Heart right ventricle (tissue), 16 donors: Measurements from ENCODE around the gene ATP6V0E1. TPM values are rescaled to one million over a fixed set of nuclear protein-coding genes. Genes with fewer than 3 reads are reported as not detected.

ENCODE experiments used
- ATAC-seq, 8 donors: fragments of 200-7000 bp; cut with Tn5 transposase; one replicate each; pipeline ENCODE4 v1.9.1; 2020; ENCODE audit warnings: mild to moderate bottlenecking in 8 of 8, moderate library complexity in 8 of 8, moderate number of reproducible peaks in 1 of 8
- DNase-seq, 2 donors: peaks; one replicate each; pipeline ENCODE4 v3.0.0-alpha.2; 2020
- H3K27ac ChIP-seq, 10 donors: fragments of 200-600 bp; sonication (generic) in 2 of 10; one replicate each; pipeline versions ENCODE4 v1.5.0 to v1.8.0; 2020 to 2022; ENCODE audit warnings: mild to moderate bottlenecking in 3 of 10
- H3K27me3 ChIP-seq, 7 donors: fragments of 200-600 bp; one replicate each; pipeline ENCODE4 v1.8.0; 2021 to 2022; ENCODE audit warnings: mild to moderate bottlenecking in 2 of 7
- H3K36me3 ChIP-seq, 9 donors: fragments of 200-600 bp; sonication (generic) in 1 of 9; one replicate each; pipeline versions ENCODE4 v1.5.0 to v1.8.0; 2020 to 2022; ENCODE audit warnings: mild to moderate bottlenecking in 2 of 9
- H3K4me1 ChIP-seq, 9 donors: fragments of 200-600 bp; sonication (generic) in 1 of 9; one replicate each; pipeline versions ENCODE4 v1.5.0 to v1.8.0; 2020 to 2022; ENCODE audit warnings: mild to moderate bottlenecking in 4 of 9
- H3K4me3 ChIP-seq, 10 donors: fragments of 200-600 bp; sonication (generic) in 2 of 10; one replicate each; pipeline versions ENCODE4 v1.5.0 to v1.8.0; 2020 to 2022; ENCODE audit warnings: mild to moderate bottlenecking in 7 of 10, moderate library complexity in 2 of 10
- H3K9me3 ChIP-seq, 11 donors: fragments of 200-600 bp in 10 of 11; sonication (generic) in 2 of 11; one replicate each; pipeline versions ENCODE4 v1.5.0 to v1.8.0; 2013 to 2022; ENCODE audit warnings: mild to moderate bottlenecking in 2 of 11, control low read depth in 1 of 11, moderate library complexity in 1 of 11
- CTCF ChIP-seq, 9 donors: fragments of 200-600 bp; sonication (generic) in 2 of 9; IDR thresholded peaks; one replicate each; pipeline versions ENCODE4 v1.5.0 to v1.8.0; 2021 to 2022; ENCODE audit warnings: antibody characterized with exemption in 9 of 9, mild to moderate bottlenecking in 5 of 9, moderate library complexity in 1 of 9
- WGBS, 2 donors: extraction: QIAGEN DNeasy Blood & Tissue Kit; methylation state at CpG; one replicate each; pipeline ENCODE4 v1.1.7; 2013; ENCODE audit warnings: inconsistent platforms in 1 of 2; 5-methylcytosine and 5-hydroxymethylcytosine counted together
- intact Hi-C, 10 donors: fragments of 100-400 bp; cut with DNase I; formaldehyde crosslinking; loops; one replicate each; pipeline versions ENCODE4 v1.11.1 to v1.14.2; 2022
- polyA plus RNA-seq, 2 donors: library from polyadenylated mRNA; stranded (reverse); fragments of 200-250 nt; gene quantifications; one replicate each; pipeline ENCODE4 v1.2.3, GENCODE V29; 2013
- total RNA-seq, 10 donors: library from RNA; stranded (reverse); fragmentation: NEBNext Ultra II Directional in 3 of 10; extraction: Animal tissue kit (Norgen Biotek cat#: 25700) in 3 of 10; gene quantifications; one replicate each; pipeline versions ENCODE4 v1.2.1 to v1.2.4, GENCODE V29; 2021 to 2023
- donor health status: Arrhythmogenic right ventricular cardiomyopathy.
- donor health status: ischemic (EF 13 %, LVEDD 7.1; RV severe dilation, severe dysfunction).
- donor health status: healthy with polysubstance abuse.
- donor health status: DM: no; HTN: yes; CAD: no.
- donor health status: DM: no; HTN: no; CAD: no.
- donor health status: ischemic (EF 25% LVEDD 6.9; RV normal size, moderate dysfunction).
- donor health status: ischemic (EF 25% LVEDD 5.7; RV mildly dilated, moderate dysfunction).
- donor health status: healthy.
- donor health status: DM: yes; HTN: yes; CAD: no.
- donor health status: Ischemic cardiomyopathy.
- donor health status: ischemic (EF 35%, LVEDD 5.7; RV mildly dilated, moderate dysfunction).
- donor health status: nonischemic (EF 11% LVEDD 7.7; RV severe dilation, severe dysfunction).
- donor health status: DM: yes; HTN: yes; CAD: no.
- donor health status: PGD.
- donor health status: ischemic (EF 29% LVEDD 5.4; RV normal size, mild dysfunction).
- donor health status: nonischemic (EF 23%, LVEDD 6.1; RV moderate dilation, normal function).

Gene ATP6V0E1
- total and polyA plus RNA-seq, 12 donors: 134 to 271 (median 194) TPM

GRCh38 chr5:172946146-172946545 lies 37.4 kb upstream of the ATP6V0E1 start:
- H3K4me1 ChIP-seq: peaks cover 0 to 16% (median 4%) of the 10 kb centered on the region in 9 donors
- H3K4me3 ChIP-seq: no peak overlapping the region
- no peak for DNase-seq
- no peaks in the 10 kb centered on the region for H3K9me3 ChIP-seq
- intact Hi-C loops: loop anchor here in 4 of 10 donors (5.0 to 10.0 kb wide), 2 partner anchors 474 to 481 kb away; no protein-coding TSS in a partner anchor
- no peak for TF ChIP-seq CTCF (IDR thresholded peaks at IDR 0.05)
- ATAC-seq: no peak
- peaks cover 0 to 79% (median 7%) of the 10 kb centered on the region in 9 donors for H3K36me3 ChIP-seq
- no peak overlapping the region for H3K27ac ChIP-seq
- no peaks in the 10 kb centered on the region for H3K27me3 ChIP-seq
- 90 to 93% methylated on average over 7 of the region's 7 CpGs for WGBS, 2 donors

- DNase-seq: no peak
- peaks cover 0 to 8% (median 0%) of the 10 kb centered on the region in 9 donors for H3K4me1 ChIP-seq
- no peak for TF ChIP-seq CTCF (IDR thresholded peaks at IDR 0.05)
- no peak overlapping the region for H3K27ac ChIP-seq
- intact Hi-C loops: loop anchor here in 4 of 10 donors (5.0 to 10.0 kb wide), 2 partner anchors 477 to 485 kb away; no protein-coding TSS in a partner anchor
- H3K36me3 ChIP-seq: peaks cover 0 to 65% (median 7%) of the 10 kb centered on the region in 9 donors
- no peak overlapping the region for H3K4me3 ChIP-seq
- ATAC-seq: no peak
- H3K9me3 ChIP-seq: no peaks in the 10 kb centered on the region
- H3K27me3 ChIP-seq: no peaks in the 10 kb centered on the region
- WGBS, 2 donors: 89 to 90% methylated on average over 3 of the region's 3 CpGs
Observed at GRCh38 chr5:172949426-172949825, 34.1 kb upstream of the ATP6V0E1 start.

DNA sequence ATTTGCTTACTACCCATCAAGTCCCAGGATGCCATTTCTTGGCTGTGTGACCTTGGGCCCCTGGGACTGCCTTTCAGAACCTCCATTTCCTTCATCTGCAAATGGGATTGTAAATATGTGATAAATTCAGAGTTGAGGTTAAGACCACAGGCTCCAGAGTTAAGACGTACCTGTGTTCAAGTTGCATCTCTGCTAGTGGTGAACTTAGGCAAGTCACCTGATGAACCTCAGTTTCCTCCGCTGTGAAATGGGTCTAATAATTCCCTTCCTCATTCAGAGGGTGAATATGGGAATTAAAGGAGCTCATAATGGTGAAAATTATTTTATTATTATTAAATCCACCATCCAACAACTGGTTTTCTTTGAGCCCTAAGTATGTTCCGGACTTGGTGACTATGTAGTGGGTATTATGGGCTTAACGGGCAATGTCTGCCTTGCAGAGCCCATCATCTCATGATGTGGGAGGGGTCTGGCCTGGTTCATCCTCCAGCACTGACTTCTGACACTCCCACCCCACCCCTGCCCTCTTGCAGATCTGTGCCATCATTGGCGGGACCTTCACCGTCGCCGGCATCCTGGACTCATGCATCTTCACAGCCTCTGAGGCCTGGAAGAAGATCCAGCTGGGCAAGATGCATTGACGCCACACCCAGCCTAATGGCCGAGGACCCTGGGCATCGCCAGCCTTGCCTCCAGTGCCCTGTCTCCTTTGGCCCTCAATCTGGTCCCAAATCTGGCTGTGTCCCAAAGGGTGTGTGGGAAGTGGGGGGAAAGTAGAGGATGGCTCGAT lies 33.2 kb upstream of the ATP6V0E1 start:
- intact Hi-C loops: no loop called here
- Histone ChIP-seq H3K36me3 (peaks cover 0 to 56% (median 7%) of the 10 kb centered on the region in 9 donors), H3K9me3 (no peaks in the 10 kb centered on the region), H3K4me1 (peaks cover 0 to 8% (median 0%) of the 10 kb centered on the region in 9 donors), H3K27me3 (no peaks in the 10 kb centered on the region), H3K27ac (no peak overlapping the region), H3K4me3 (no peak overlapping the region)
- no peak for TF ChIP-seq CTCF (IDR thresholded peaks at IDR 0.05)
- DNase-seq: no peak
- 96 to 97% methylated on average over 12 of the region's 12 CpGs for WGBS, 2 donors
- ATAC-seq: no peak

- no peak for DNase-seq
- Histone ChIP-seq H3K27ac (peak overlapping the region in 2 of 10 donors; percentile 21 to 34), H3K4me3 (no peak overlapping the region), H3K4me1 (peaks cover 0 to 11% (median 0%) of the 10 kb centered on the region in 9 donors), H3K36me3 (peaks cover 0 to 44% (median 2%) of the 10 kb centered on the region in 9 donors), H3K27me3 (no peaks in the 10 kb centered on the region), H3K9me3 (no peaks in the 10 kb centered on the region)
- no peak for TF ChIP-seq CTCF (IDR thresholded peaks at IDR 0.05)
- ATAC-seq: peak in 4 of 8 donors; percentile 2 to 46 (median 15)
- WGBS, 2 donors: 65 to 75% methylated on average over 11 of the region's 11 CpGs
- intact Hi-C loops: no loop called here
Observed at GRCh38 chr5:172951371-172952033, 32.1 kb upstream of the ATP6V0E1 start.
